GM18868 (cell line): Measurements from ENCODE around the gene FAM53B.

Experiments used
- ATAC-seq: cut with Tn5 transposase; IDR thresholded peaks from one replicate; pipeline ENCODE4 v1.9.1; 2021; ENCODE audit warnings: mild to moderate bottlenecking, moderate library complexity; ENCODE audit not compliant: unreplicated experiment

Gene FAM53B

GRCh38 chr10:124602646-124603365 lies 141.4 kb downstream of the FAM53B start:
- no peak for ATAC-seq

- ATAC-seq = no peak
Observed at GRCh38 chr10:124602121-124602561, 142.0 kb downstream of the FAM53B start.

GRCh38 chr10:124601431-124602120 lies 142.6 kb downstream of the FAM53B start:
- peak; percentile 57 for ATAC-seq

GRCh38 chr10:124601016-124601415 lies 143.2 kb downstream of the FAM53B start:
- peak; percentile 3 for ATAC-seq

GRCh38 chr10:124600051-124600880 lies 143.9 kb downstream of the FAM53B start:
- no peak for ATAC-seq

- ATAC-seq = no peak
Observed at GRCh38 chr10:124599588-124600050, 144.6 kb downstream of the FAM53B start.

GRCh38 chr10:124598773-124599587 lies 145.2 kb downstream of the FAM53B start:
- no peak for ATAC-seq

- ATAC-seq = no peak
Observed at GRCh38 chr10:124598196-124598595, 146.0 kb downstream of the FAM53B start.

- no peak for ATAC-seq
Observed at GRCh38 chr10:124597846-124598165, 146.4 kb downstream of the FAM53B start.

GRCh38 chr10:124596962-124597845 lies 147.0 kb downstream of the FAM53B start:
- no peak for ATAC-seq

GRCh38 chr10:124596116-124596785 lies 147.9 kb downstream of the FAM53B start:
- no peak for ATAC-seq

- no peak for ATAC-seq
Observed at GRCh38 chr10:124595143-124595883, 148.9 kb downstream of the FAM53B start.

GRCh38 chr10:124594240-124594639 lies 149.9 kb downstream of the FAM53B start:
- no peak for ATAC-seq

- no peak for ATAC-seq
Observed at GRCh38 chr10:124593431-124593985, 150.7 kb downstream of the FAM53B start.

GRCh38 chr10:124592736-124593430 lies 151.3 kb downstream of the FAM53B start:
- ATAC-seq = no peak

- no peak for ATAC-seq
Observed at GRCh38 chr10:124592101-124592500, 152.1 kb downstream of the FAM53B start.

GRCh38 chr10:124591123-124591495 lies 153.1 kb downstream of the FAM53B start:
- ATAC-seq = no peak
